ENCODE measurements around the gene NKPD1.

GRCh38 chr19:45159210-45159970 lies 1.4 kb downstream of the NKPD1 start:
- TF ChIP-seq CTCF (IDR thresholded peaks at IDR 0.05), result no peak
- no peak for TF ChIP-seq EP300 (IDR thresholded peaks at IDR 0.05)
- TF ChIP-seq POLR2A (IDR thresholded peaks at IDR 0.05), result no peak
- TF ChIP-seq POLR2AphosphoS5 (IDR thresholded peaks at IDR 0.05), result no peak
